HepG2 (cell line): ENCODE data around the gene ABAT. TPM values are rescaled to one million over a fixed set of nuclear protein-coding genes. Genes with fewer than 3 reads are reported as not detected.
A peak's percentile ranks its signal among the peaks of the same experiment; 100 is the strongest.

Experiments
- ATAC-seq: fragments of 200-7000 bp; cut with Tn5 transposase; 3 replicates; pipeline ENCODE4 v1.9.1; 2020; ENCODE audit warnings: mild to moderate bottlenecking, moderate library complexity
- BruUV-seq: library from RNA; stranded (reverse); fragments of 400-500 nt; replicated peaks from 2 replicates; lab custom pipeline; 2021; lab: Mats Ljungman, UMichigan
- CTCF ChIA-PET: fragments of 300-600 bp; formaldehyde crosslinking; extraction: SDS; loops from one replicate; lab custom pipeline; 2021; ENCODE audit warnings: low total read pairs, inconsistent platforms, low intra/inter-chr PET ratio; lab: Yijun Ruan, JAX
- POLR2A ChIA-PET: fragments of 350-600 bp; sonication (Branson Sonifier 250); formaldehyde crosslinking; loops from one replicate; lab custom pipeline; 2020; ENCODE audit warnings: antibody characterized with exemption, inconsistent platforms; lab: Yijun Ruan, JAX
- DNase-seq: peaks from one replicate; pipeline ENCODE4 v3.0.0-alpha.2; 2015; ENCODE audit warnings: low spot score
- FAIRE-seq: peaks from 3 replicates; lab custom pipeline; 2011; peaks lifted over from hg19 to GRCh38; lab: Jason Lieb, UNC
- H2AFZ ChIP-seq: one replicate; pipeline ENCODE4 v1.6.1; 2011; ENCODE audit warnings: low read length, inconsistent platforms
- H3K27ac ChIP-seq: fragments of 300-600 bp; 3 replicates; pipeline ENCODE4 v1.8.0; 2011; ENCODE audit warnings: mixed run types, mild to moderate bottlenecking, mixed read lengths, low read length, inconsistent platforms; ENCODE audit not compliant: insufficient read depth; ENCODE audit errors: extremely low read length
- H3K27me3 ChIP-seq, 2 experiments: fragments of 200-600 bp in 1 of 2; 2 replicates in 1 of 2; 3 replicates in 1 of 2; pipeline versions ENCODE4 v1.6.0 to v1.8.0; 2011; ENCODE audit warnings: low read length in 2 of 2, mild to moderate bottlenecking in 2 of 2, moderate library complexity in 2 of 2, inconsistent platforms in 1 of 2; ENCODE audit not compliant: insufficient read depth in 2 of 2, control insufficient read depth in 1 of 2
- H3K36me3 ChIP-seq, 2 experiments: fragments of 200-600 bp in 1 of 2; replicated peaks in 1 of 2; 2 replicates in 1 of 2; 3 replicates in 1 of 2; pipeline versions ENCODE4 v1.5.1 to v1.8.0; 2011; ENCODE audit warnings: low read length in 2 of 2, inconsistent platforms in 1 of 2; ENCODE audit not compliant: insufficient read depth in 2 of 2, control insufficient read depth in 1 of 2
- H3K4me1 ChIP-seq: 2 replicates; pipeline ENCODE4 v1.5.1; 2012; ENCODE audit warnings: low read length, inconsistent platforms; ENCODE audit not compliant: insufficient read depth
- H3K4me2 ChIP-seq: 2 replicates; pipeline ENCODE4 v1.6.0; 2011; ENCODE audit warnings: low read depth, low read length, inconsistent platforms
- H3K4me3 ChIP-seq, 3 experiments: fragments of 200-600 bp in 1 of 3; sonication (generic), shearing (Covaris generic) in 1 of 3; replicated peaks in 1 of 3; 2 replicates each; pipeline ENCODE4 v1.5.1; 2011 to 2016; ENCODE audit warnings: low read length in 3 of 3, inconsistent platforms in 2 of 3, low read depth in 2 of 3, mild to moderate bottlenecking in 2 of 3, control low read depth in 1 of 3, mixed read lengths in 1 of 3; ENCODE audit not compliant: insufficient read depth in 1 of 3
- H3K79me2 ChIP-seq: one replicate; pipeline ENCODE4 v1.6.1; 2011; ENCODE audit warnings: low read length, inconsistent platforms; ENCODE audit not compliant: insufficient read depth
- H3K9ac ChIP-seq: 2 replicates; pipeline ENCODE4 v1.6.0; 2011; ENCODE audit warnings: mild to moderate bottlenecking, low read depth, low read length, inconsistent platforms; ENCODE audit not compliant: insufficient read depth
- H3K9me3 ChIP-seq: 2 replicates; pipeline ENCODE4 v1.5.1; 2012; ENCODE audit warnings: mild to moderate bottlenecking, low read length
- H4K20me1 ChIP-seq: 2 replicates; pipeline ENCODE4 v1.6.0; 2011; ENCODE audit warnings: inconsistent platforms, mild to moderate bottlenecking, low read length, moderate library complexity; ENCODE audit not compliant: insufficient read depth
- BORCS8-MEF2B ChIP-seq: sonication (generic); formaldehyde crosslinking; IDR thresholded peaks from 2 replicates; pipeline ENCODE4 v1.8.0; 2022; ENCODE audit warnings: mild to moderate bottlenecking, missing genetic modification reagents
- MED1 ChIP-seq: sonication (generic); formaldehyde crosslinking; IDR thresholded peaks from 2 replicates; pipeline ENCODE4 v1.4.0; 2020; ENCODE audit warnings: missing genetic modification reagents
- POLR2AphosphoS5 ChIP-seq: IDR thresholded peaks from 2 replicates; pipeline ENCODE4 v1.6.1; 2012; ENCODE audit warnings: low read depth, low read length
- POLR2G ChIP-seq: fragments of 200-400 bp; formaldehyde crosslinking; IDR thresholded peaks from 2 replicates; pipeline ENCODE4 v1.6.1; 2018; ENCODE audit warnings: mild to moderate bottlenecking, low read depth, low read length, moderate library complexity
- RBM39 ChIP-seq: fragments of 200-400 bp; formaldehyde crosslinking; IDR thresholded peaks from one replicate; pipeline ENCODE4 v1.6.1; 2018; ENCODE audit warnings: antibody characterized with exemption, mild to moderate bottlenecking, low read depth, low read length; ENCODE audit not compliant: poor library complexity, severe bottlenecking
- ZSCAN25 ChIP-seq: sonication (generic); formaldehyde crosslinking; IDR thresholded peaks from 2 replicates; pipeline ENCODE4 v1.8.0; 2022; ENCODE audit warnings: mild to moderate bottlenecking, missing genetic modification reagents
- WGBS: methylation state at CpG from one replicate; pipeline ENCODE4 v1.1.6; 2017; ENCODE audit warnings: low lambda C conversion rate; 5-methylcytosine and 5-hydroxymethylcytosine counted together
- in situ Hi-C: cut with HindIII; loops from 2 replicates; pipeline ENCODE4 v1.10.0; 2017; ENCODE audit warnings: low pct_unique_long_range_greater_than_20kb; ENCODE audit not compliant: extremely low pct_ligation_motif_present
- intact Hi-C: fragments of 100-400 bp; cut with micrococcal nuclease; formaldehyde crosslinking; loops from one replicate; pipeline ENCODE4 v1.10.0; 2022; ENCODE audit not compliant: unreplicated experiment
- polyA plus RNA-seq, 8 experiments: library from polyadenylated mRNA; depleted of rRNA in 3 of 8; stranded (reverse) in 7 of 8; unstranded in 1 of 8; fragments of >200 nt; fragmentation: Illumina TruSeq in 4 of 8; extraction: Trizol in 4 of 8; gene quantifications; 2 replicates each; pipeline versions ENCODE4 v1.2.1 to v1.2.3, GENCODE V29; 2011 to 2016; ENCODE audit warnings: low read depth in 4 of 8, missing spikeins in 1 of 8, mixed read lengths in 1 of 8; ENCODE audit not compliant: insufficient read depth in 1 of 8
- total RNA-seq, 5 experiments: library from RNA; depleted of rRNA; stranded (reverse); fragments of >200 nt; fragmentation: Illumina TruSeq; extraction: Trizol; gene quantifications; 2 replicates each; pipeline ENCODE4 v1.2.3, GENCODE V29; 2016; ENCODE audit warnings: low read depth in 1 of 5
- TF ChIP-seq, protein P1 (sequence below): sonication (generic); formaldehyde crosslinking; IDR thresholded peaks from 2 replicates; pipeline ENCODE4 v1.5.0; 2020; ENCODE audit warnings: mild to moderate bottlenecking, missing genetic modification reagents, borderline replicate concordance

ABAT gene
- total and polyA plus RNA-seq, 2 of the 13 experiments (the other 11 are each of a cell fraction or from before 2014, with no cell fraction given), result 47.6 to 97.3 TPM

DNA sequence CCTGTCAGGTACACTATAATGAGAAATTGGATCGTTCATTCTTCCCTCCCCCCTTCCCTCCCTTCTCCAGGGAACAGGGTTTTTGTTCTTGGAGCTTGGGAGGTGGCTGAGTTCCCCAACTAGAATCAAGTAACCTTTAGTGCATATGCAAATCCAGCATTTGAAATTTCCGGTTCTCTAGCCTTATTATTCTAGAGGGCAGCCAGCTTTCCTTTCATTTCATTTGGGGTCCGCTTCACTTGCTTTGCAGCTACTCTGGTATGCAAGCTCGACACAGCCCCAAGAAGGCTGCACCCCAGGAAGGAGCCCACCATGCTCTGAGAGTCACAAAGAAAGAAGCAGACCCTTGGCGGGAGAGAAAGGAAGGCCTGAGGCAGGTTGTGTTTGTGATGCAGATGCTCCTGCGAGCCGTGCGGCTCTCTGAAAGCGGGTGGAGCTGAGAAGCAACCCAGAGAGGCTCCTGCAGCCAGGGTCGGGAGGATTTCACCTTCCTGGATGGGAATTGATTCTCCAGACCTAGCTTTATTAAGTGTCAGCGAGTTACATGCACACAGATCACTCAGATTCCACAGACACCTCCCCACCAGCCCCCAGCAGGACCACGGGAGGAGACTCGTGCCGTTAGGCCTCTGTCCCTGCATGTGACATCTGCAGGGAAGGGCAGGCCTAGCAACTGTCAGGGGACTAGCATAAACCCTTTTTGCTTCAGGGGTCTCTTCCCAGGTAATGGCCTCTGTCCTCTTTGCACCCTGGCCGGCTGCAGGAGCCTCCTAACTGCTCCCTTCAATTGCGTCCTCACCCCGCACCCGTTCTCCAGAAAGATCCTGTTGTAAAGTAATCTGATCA lies 157.7 kb downstream of the ABAT start:
- ATAC-seq (peak; percentile 35), DNase-seq (no peak), FAIRE-seq (no peak)
- ChIA-PET CTCF (no interaction called here), POLR2A (no interaction called here)
- H3K4me3 ChIP-seq, result no peak overlapping the region
- no peaks in the 10 kb centered on the region for H3K9me3 ChIP-seq
- no peak overlapping the region for H3K9ac ChIP-seq
- no peaks in the 10 kb centered on the region for H3K27me3 ChIP-seq
- 97% methylated on average over 18 of the region's 18 CpGs for WGBS
- no peaks in the 10 kb centered on the region for H3K4me1 ChIP-seq
- H2AFZ ChIP-seq, result no peak overlapping the region
- peaks cover 28% of the 10 kb centered on the region for H3K79me2 ChIP-seq
- H3K27ac ChIP-seq, result no peak overlapping the region
- peaks cover 34 to 52% of the 10 kb centered on the region in 2 experiments for H3K36me3 ChIP-seq
- intact Hi-C loops (no loop called here), in situ Hi-C loops (no loop called here)
- peaks cover 18% of the 10 kb centered on the region for H4K20me1 ChIP-seq
- BruUV-seq, result no TSS peak
- H3K4me2 ChIP-seq, result no peak overlapping the region
- TF ChIP-seq POLR2G (peak; percentile 33), MED1 (CRISPR knock-in tag) (no peak), ZSCAN25 (CRISPR knock-in tag) (no peak), POLR2AphosphoS5 (0 out of 2 replicates have a peak, but pooled peaks have one; percentile 9), RBM39 (peak; percentile 40)

DNA sequence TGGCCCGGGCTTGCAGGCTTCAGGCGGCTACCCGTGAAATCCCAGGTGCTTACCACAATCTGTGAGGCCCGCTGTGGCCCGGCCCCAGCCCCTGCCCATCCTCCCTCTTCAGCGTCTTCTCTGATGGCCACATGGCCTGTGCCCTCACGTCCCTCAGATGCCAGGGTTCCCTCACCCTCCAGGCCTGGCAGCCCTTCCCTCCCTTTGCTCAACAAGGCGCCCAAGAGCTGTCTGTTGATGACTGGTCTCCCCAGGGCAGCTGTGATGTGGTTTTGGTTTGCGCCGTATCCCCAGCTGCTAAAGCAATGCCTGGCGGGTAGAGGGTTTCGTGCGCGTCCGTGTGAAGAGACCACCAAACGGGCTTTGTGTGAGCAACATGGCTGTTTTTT lies 158.3 kb downstream of the ABAT start:
- no peak for DNase-seq
- no peak overlapping the region for H3K27ac ChIP-seq
- no TSS peak for BruUV-seq
- intact Hi-C loops (no loop called here), in situ Hi-C loops (no loop called here)
- no peak for FAIRE-seq
- peak; percentile 15; the same call in 2 of the 3 replicates for ATAC-seq
- no peaks in the 10 kb centered on the region for H3K9me3 ChIP-seq
- 98% methylated on average over 16 of the region's 16 CpGs for WGBS
- POLR2A ChIA-PET, result no interaction called here
- no peaks in the 10 kb centered on the region for H3K27me3 ChIP-seq
- no peaks in the 10 kb centered on the region for H3K4me1 ChIP-seq
- no peak overlapping the region for H3K4me3 ChIP-seq
- peaks cover 31% of the 10 kb centered on the region for H3K79me2 ChIP-seq
- H3K9ac ChIP-seq, result no peak overlapping the region
- no peak overlapping the region for H2AFZ ChIP-seq
- peaks cover 34 to 54% of the 10 kb centered on the region in 2 experiments for H3K36me3 ChIP-seq
- H3K4me2 ChIP-seq, result no peak overlapping the region
- CTCF ChIA-PET, result no interaction called here
- H4K20me1 ChIP-seq, result peaks cover 18% of the 10 kb centered on the region
- TF ChIP-seq BORCS8-MEF2B, result no peak
- TF ChIP-seq, protein P1, sequence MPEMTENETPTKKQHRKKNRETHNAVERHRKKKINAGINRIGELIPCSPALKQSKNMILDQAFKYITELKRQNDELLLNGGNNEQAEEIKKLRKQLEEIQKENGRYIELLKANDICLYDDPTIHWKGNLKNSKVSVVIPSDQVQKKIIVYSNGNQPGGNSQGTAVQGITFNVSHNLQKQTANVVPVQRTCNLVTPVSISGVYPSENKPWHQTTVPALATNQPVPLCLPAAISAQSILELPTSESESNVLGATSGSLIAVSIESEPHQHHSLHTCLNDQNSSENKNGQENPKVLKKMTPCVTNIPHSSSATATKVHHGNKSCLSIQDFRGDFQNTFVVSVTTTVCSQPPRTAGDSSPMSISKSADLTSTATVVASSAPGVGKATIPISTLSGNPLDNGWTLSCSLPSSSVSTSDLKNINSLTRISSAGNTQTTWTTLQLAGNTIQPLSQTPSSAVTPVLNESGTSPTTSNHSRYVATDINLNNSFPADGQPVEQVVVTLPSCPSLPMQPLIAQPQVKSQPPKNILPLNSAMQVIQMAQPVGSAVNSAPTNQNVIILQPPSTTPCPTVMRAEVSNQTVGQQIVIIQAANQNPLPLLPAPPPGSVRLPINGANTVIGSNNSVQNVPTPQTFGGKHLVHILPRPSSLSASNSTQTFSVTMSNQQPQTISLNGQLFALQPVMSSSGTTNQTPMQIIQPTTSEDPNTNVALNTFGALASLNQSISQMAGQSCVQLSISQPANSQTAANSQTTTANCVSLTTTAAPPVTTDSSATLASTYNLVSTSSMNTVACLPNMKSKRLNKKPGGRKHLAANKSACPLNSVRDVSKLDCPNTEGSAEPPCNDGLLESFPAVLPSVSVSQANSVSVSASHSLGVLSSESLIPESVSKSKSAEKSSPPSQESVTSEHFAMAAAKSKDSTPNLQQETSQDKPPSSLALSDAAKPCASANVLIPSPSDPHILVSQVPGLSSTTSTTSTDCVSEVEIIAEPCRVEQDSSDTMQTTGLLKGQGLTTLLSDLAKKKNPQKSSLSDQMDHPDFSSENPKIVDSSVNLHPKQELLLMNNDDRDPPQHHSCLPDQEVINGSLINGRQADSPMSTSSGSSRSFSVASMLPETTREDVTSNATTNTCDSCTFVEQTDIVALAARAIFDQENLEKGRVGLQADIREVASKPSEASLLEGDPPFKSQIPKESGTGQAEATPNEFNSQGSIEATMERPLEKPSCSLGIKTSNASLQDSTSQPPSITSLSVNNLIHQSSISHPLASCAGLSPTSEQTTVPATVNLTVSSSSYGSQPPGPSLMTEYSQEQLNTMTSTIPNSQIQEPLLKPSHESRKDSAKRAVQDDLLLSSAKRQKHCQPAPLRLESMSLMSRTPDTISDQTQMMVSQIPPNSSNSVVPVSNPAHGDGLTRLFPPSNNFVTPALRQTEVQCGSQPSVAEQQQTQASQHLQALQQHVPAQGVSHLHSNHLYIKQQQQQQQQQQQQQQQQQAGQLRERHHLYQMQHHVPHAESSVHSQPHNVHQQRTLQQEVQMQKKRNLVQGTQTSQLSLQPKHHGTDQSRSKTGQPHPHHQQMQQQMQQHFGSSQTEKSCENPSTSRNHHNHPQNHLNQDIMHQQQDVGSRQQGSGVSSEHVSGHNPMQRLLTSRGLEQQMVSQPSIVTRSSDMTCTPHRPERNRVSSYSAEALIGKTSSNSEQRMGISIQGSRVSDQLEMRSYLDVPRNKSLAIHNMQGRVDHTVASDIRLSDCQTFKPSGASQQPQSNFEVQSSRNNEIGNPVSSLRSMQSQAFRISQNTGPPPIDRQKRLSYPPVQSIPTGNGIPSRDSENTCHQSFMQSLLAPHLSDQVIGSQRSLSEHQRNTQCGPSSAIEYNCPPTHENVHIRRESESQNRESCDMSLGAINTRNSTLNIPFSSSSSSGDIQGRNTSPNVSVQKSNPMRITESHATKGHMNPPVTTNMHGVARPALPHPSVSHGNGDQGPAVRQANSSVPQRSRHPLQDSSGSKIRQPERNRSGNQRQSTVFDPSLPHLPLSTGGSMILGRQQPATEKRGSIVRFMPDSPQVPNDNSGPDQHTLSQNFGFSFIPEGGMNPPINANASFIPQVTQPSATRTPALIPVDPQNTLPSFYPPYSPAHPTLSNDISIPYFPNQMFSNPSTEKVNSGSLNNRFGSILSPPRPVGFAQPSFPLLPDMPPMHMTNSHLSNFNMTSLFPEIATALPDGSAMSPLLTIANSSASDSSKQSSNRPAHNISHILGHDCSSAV (CRISPR knock-in tag), result no peak
